ENCODE data around the gene DUSP9.

DNA sequence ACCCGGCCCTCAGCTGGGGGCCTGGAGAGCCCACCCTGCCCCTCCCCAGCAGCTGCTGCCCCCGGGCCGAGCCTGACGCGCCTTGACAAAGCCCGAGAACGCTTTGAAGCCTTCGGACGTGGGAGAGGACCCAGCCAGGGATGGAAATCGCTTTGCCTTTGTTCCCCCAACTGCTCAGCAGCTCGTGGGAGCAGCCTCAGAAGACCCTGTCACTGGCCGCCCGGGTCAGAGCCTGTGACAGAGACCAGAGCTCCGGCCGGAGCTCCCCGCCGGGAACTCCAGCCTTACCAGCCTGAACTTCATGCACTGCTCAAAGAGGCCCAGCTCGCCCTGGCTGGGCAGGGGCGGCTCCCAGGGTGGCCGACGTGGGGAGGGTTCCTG, 38.1 kb downstream of the DUSP9 start:
- TF ChIP-seq YY1 (IDR thresholded peaks at IDR 0.05; ENCODE audit: insufficient read depth, insufficient read length) (no peak), ZNF274 (IDR thresholded peaks at IDR 0.05; ENCODE audit: low read depth, low read length) (no peak)

Data from NT2/D1 (cell line).